ENCODE data around the gene KRTAP5-9.

GRCh38 chr11:71505781-71506180 is 42.4 kb upstream of the KRTAP5-9 start:
- TF ChIP-seq CTCF (IDR thresholded peaks at IDR 0.05; ENCODE audit: poor library complexity) (no peak), EZH2phosphoT487 (IDR thresholded peaks at IDR 0.05; ENCODE audit: low read depth, severe bottlenecking, unreplicated experiment) (no peak), EZH2 (IDR thresholded peaks at IDR 0.05; ENCODE audit: borderline replicate concordance) (no peak)

Measured in hepatocyte (in vitro differentiated cells).